ENCODE measurements around the gene PLXNB2.

PLXNB2 gene

GRCh38 chr22:50248196-50249081 lies 59.0 kb downstream of the PLXNB2 start:
- Histone ChIP-seq H3K23ac (ENCODE audit: low read length) (no peak overlapping the region), H4K91ac (ENCODE audit: low read depth, low read length) (no peak overlapping the region), H2AFZ (ENCODE audit: insufficient read depth, low read length, poor library complexity) (no peak overlapping the region), H3K4me3 (ENCODE audit: low read depth, low read length) (no peak overlapping the region), H2BK120ac (ENCODE audit: insufficient read depth, low read length, poor library complexity) (no peak overlapping the region), H3K79me2 (ENCODE audit: control insufficient read depth, insufficient read depth, low read length, poor library complexity) (peaks cover 16% of the 10 kb centered on the region), H3K4ac (ENCODE audit: low read depth, low read length) (no peak overlapping the region), H2AK5ac (ENCODE audit: low read length) (no peak overlapping the region), H3K36me3 (ENCODE audit: control insufficient read depth in 1 of 2, insufficient read depth in 2 of 2, low read length in 2 of 2) (peaks cover 26 to 29% of the 10 kb centered on the region in 2 experiments), H3K27me3 (ENCODE audit: insufficient read depth, low read length) (no peaks in the 10 kb centered on the region), H3K4me1 (ENCODE audit: control insufficient read depth in 1 of 2, insufficient read depth in 2 of 2, low read length in 2 of 2) (peaks cover 18 to 27% of the 10 kb centered on the region in 2 experiments), H3K9ac (ENCODE audit: low read length) (no peak overlapping the region), H3K18ac (ENCODE audit: low read length) (no peak overlapping the region), H3K14ac (ENCODE audit: low read length) (no peak overlapping the region), H3K9me3 (ENCODE audit: insufficient read depth, low read depth, low read length) (peaks cover 3% of the 10 kb centered on the region), H3K4me2 (ENCODE audit: low read length) (no peak overlapping the region), H2BK5ac (ENCODE audit: low read depth, low read length, poor library complexity) (no peak overlapping the region), H2BK12ac (ENCODE audit: low read length) (no peak overlapping the region), H4K12ac (ENCODE audit: low read depth, low read length) (no peak overlapping the region), H3K27ac (ENCODE audit: low read depth, low read length) (no peak overlapping the region), H4K8ac (ENCODE audit: low read depth, low read length) (no peak overlapping the region), H3K79me1 (ENCODE audit: low read length) (peaks cover 14% of the 10 kb centered on the region)
- DNase-seq: no peak
- no CpG with 5 or more reads among the region's 29 CpGs for WGBS (ENCODE audit: extremely low coverage, insufficient coverage, insufficient read length)

GRCh38 chr22:50247748-50248147 lies 59.7 kb downstream of the PLXNB2 start:
- Histone ChIP-seq H4K91ac (ENCODE audit: low read depth, low read length) (no peak overlapping the region), H3K36me3 (ENCODE audit: control insufficient read depth in 1 of 2, insufficient read depth in 2 of 2, low read length in 2 of 2) (peaks cover 26 to 29% of the 10 kb centered on the region in 2 experiments), H3K79me2 (ENCODE audit: control insufficient read depth, insufficient read depth, low read length, poor library complexity) (peaks cover 16% of the 10 kb centered on the region), H3K9me3 (ENCODE audit: insufficient read depth, low read depth, low read length) (peaks cover 3% of the 10 kb centered on the region), H4K12ac (ENCODE audit: low read depth, low read length) (no peak overlapping the region), H3K4ac (ENCODE audit: low read depth, low read length) (no peak overlapping the region), H3K4me1 (ENCODE audit: control insufficient read depth in 1 of 2, insufficient read depth in 2 of 2, low read length in 2 of 2) (peaks cover 18 to 28% of the 10 kb centered on the region in 2 experiments), H2BK12ac (ENCODE audit: low read length) (no peak overlapping the region), H2AK5ac (ENCODE audit: low read length) (no peak overlapping the region), H3K79me1 (ENCODE audit: low read length) (peaks cover 14% of the 10 kb centered on the region), H2BK120ac (ENCODE audit: insufficient read depth, low read length, poor library complexity) (no peak overlapping the region), H3K27ac (ENCODE audit: low read depth, low read length) (no peak overlapping the region), H3K4me3 (ENCODE audit: low read depth, low read length) (peak overlapping the region; percentile 5), H2BK5ac (ENCODE audit: low read depth, low read length, poor library complexity) (no peak overlapping the region), H3K23ac (ENCODE audit: low read length) (no peak overlapping the region), H2AFZ (ENCODE audit: insufficient read depth, low read length, poor library complexity) (no peak overlapping the region), H3K18ac (ENCODE audit: low read length) (no peak overlapping the region), H3K9ac (ENCODE audit: low read length) (no peak overlapping the region), H4K8ac (ENCODE audit: low read depth, low read length) (no peak overlapping the region), H3K14ac (ENCODE audit: low read length) (no peak overlapping the region), H3K4me2 (ENCODE audit: low read length) (no peak overlapping the region), H3K27me3 (ENCODE audit: insufficient read depth, low read length) (no peaks in the 10 kb centered on the region)
- no CpG with 5 or more reads among the region's 16 CpGs for WGBS (ENCODE audit: extremely low coverage, insufficient coverage, insufficient read length)
- DNase-seq: peak; percentile 34 to 58

DNA sequence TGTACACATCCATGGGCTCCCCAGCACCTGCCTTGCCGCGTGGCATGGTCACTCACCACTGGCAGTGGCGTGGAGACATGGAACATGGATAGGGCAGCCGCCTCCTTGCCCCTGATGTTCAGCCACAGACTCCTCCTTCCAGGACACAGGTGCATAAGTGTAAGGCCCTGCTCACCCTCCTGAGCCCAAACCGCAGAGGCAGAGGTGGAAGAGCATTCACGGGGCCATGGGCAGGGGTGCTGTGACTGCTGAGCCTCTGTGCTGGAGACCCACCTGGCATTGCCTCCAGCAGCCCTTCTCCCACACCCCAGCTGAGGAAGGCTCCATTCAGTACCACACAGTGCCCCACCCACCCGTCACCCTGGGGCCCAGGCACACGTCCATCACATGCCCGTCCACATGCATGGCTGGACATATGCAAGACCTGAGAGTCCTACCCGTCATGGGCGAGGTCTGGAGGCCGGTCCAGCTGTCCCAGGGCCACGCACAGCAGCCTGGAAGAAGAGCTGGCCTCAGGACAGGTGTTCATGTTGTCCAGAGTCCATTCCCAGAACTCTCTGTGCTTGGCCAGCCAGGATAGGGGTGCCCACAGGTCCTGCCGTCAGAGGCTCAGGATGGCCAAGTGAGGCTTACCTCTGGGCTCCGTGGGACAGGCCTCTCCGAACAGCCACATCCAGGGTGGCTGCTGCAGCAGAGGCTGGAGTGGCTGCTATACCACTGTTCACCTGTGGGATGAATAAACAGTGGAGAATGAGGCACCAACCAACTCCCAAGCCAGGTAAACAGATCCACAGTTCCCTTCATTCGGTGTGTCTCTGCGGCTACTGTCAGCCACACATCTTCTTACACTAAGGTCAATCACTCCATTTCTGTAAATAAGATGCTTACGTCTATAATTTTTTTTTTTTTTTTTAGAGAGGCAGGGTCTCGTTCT lies 60.9 kb downstream of the PLXNB2 start:
- Histone ChIP-seq H3K79me1 (ENCODE audit: low read length) (peaks cover 13% of the 10 kb centered on the region), H4K91ac (ENCODE audit: low read depth, low read length) (no peak overlapping the region), H3K9ac (ENCODE audit: low read length) (no peak overlapping the region), H3K4ac (ENCODE audit: low read depth, low read length) (no peak overlapping the region), H3K23ac (ENCODE audit: low read length) (no peak overlapping the region), H2AFZ (ENCODE audit: insufficient read depth, low read length, poor library complexity) (no peak overlapping the region), H2AK5ac (ENCODE audit: low read length) (no peak overlapping the region), H2BK120ac (ENCODE audit: insufficient read depth, low read length, poor library complexity) (no peak overlapping the region), H3K14ac (ENCODE audit: low read length) (no peak overlapping the region), H2BK5ac (ENCODE audit: low read depth, low read length, poor library complexity) (no peak overlapping the region), H4K12ac (ENCODE audit: low read depth, low read length) (no peak overlapping the region), H3K4me3 (ENCODE audit: low read depth, low read length) (peak overlapping the region; percentile 16), H3K36me3 (ENCODE audit: control insufficient read depth in 1 of 2, insufficient read depth in 2 of 2, low read length in 2 of 2) (peaks cover 26 to 29% of the 10 kb centered on the region in 2 experiments), H3K4me2 (ENCODE audit: low read length) (no peak overlapping the region), H2BK12ac (ENCODE audit: low read length) (no peak overlapping the region), H4K8ac (ENCODE audit: low read depth, low read length) (no peak overlapping the region), H3K18ac (ENCODE audit: low read length) (no peak overlapping the region), H3K27me3 (ENCODE audit: insufficient read depth, low read length) (no peaks in the 10 kb centered on the region), H3K4me1 (ENCODE audit: control insufficient read depth in 1 of 2, insufficient read depth in 2 of 2, low read length in 2 of 2) (peaks cover 18 to 29% of the 10 kb centered on the region in 2 experiments), H3K79me2 (ENCODE audit: control insufficient read depth, insufficient read depth, low read length, poor library complexity) (peaks cover 16% of the 10 kb centered on the region), H3K27ac (ENCODE audit: low read depth, low read length) (no peak overlapping the region), H3K9me3 (ENCODE audit: insufficient read depth, low read depth, low read length) (peaks cover 3% of the 10 kb centered on the region)
- WGBS (ENCODE audit: extremely low coverage, insufficient coverage, insufficient read length): no CpG with 5 or more reads among the region's 20 CpGs
- no peak for DNase-seq

All from trophoblast cell (in vitro differentiated cells and primary cell).